ENCODE measurements around the gene DCAF15. TPM values are rescaled to one million over a fixed set of nuclear protein-coding genes. Genes with fewer than 3 reads are reported as not detected.
A peak's percentile ranks its signal among the peaks of the same experiment; 100 is the strongest.
"Not testable (repeated sequence)": the region's sequence is repeated elsewhere in the genome, so short reads cannot be mapped to it uniquely, and the experiment has no call there.

The DCAF15 gene, protein sequence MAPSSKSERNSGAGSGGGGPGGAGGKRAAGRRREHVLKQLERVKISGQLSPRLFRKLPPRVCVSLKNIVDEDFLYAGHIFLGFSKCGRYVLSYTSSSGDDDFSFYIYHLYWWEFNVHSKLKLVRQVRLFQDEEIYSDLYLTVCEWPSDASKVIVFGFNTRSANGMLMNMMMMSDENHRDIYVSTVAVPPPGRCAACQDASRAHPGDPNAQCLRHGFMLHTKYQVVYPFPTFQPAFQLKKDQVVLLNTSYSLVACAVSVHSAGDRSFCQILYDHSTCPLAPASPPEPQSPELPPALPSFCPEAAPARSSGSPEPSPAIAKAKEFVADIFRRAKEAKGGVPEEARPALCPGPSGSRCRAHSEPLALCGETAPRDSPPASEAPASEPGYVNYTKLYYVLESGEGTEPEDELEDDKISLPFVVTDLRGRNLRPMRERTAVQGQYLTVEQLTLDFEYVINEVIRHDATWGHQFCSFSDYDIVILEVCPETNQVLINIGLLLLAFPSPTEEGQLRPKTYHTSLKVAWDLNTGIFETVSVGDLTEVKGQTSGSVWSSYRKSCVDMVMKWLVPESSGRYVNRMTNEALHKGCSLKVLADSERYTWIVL
- 10 to 100 TPM; 18.8 to 21.0 TPM for total RNA-seq
- long read RNA-seq, donor 1, partial matches to known transcripts = 0 of 4 reads
- long read RNA-seq, donor 1, other reads (novel, unspliced or antisense) = 2 of 4 reads
- long read RNA-seq, donor 2, partial matches to known transcripts = 4 of 5 reads
- long read RNA-seq, donor 2, other reads (novel, unspliced or antisense) = 1 of 5 reads

GRCh38 chr19:13952154-13952930, at the start of gene DCAF15:
TSS of gene DCAF15 (plus strand) at chr19:13952509. CDS start at chr19:13952513, 4 bp downstream.
- intact Hi-C loops (cut with DNase I) = loop anchor here in 1 of 2 donors (1.0 kb wide), 2 partner anchors 22 to 34 kb away; no protein-coding TSS in a partner anchor
- peak; percentile 100 for DNase-seq (ENCODE audit: low spot score)

- intact Hi-C loops (cut with DNase I) = no loop called here
Measured at GRCh38 chr19:13902993-13903555, 49.2 kb upstream of the DCAF15 start.

GRCh38 chr19:13905634-13906520, 46.4 kb upstream of the DCAF15 start, which contains the start of the genes BRME1 and CC2D1A:
TSS of gene BRME1 (minus strand) at chr19:13906117. CDS start at chr19:13904892, 1,225 bp downstream.
TSS of gene CC2D1A (plus strand) at chr19:13906201. CDS start at chr19:13906442, 241 bp downstream.
- intact Hi-C loops (cut with DNase I) = no loop called here
- DNase-seq (ENCODE audit: low spot score) = peak; percentile 97

More at GRCh38 chr19:13902993-13903555, 49.2 kb upstream of the DCAF15 start:
- no peak for DNase-seq (ENCODE audit: low spot score)

DNA sequence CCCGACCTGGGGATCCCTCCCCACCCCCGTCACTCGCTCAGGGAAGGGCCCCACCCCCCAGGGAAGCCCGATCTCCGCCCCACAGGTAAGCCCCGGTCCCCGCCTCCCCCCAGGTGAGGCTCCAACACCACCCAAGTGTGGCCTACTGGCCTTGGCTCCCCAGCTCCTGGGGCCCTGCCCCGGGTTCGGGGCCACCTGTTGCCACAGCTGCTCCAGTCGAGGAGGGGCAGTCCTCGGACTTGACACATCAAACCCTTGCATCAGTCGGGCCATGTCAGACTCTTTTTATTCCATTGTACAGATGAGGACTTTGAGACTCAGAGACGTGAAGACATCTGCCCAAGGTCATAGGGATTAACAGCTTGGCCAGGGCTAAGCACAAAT, 45.8 kb upstream of the DCAF15 start:
- intact Hi-C loops (cut with DNase I) = no loop called here
- DNase-seq (ENCODE audit: low spot score) = no peak

DNA sequence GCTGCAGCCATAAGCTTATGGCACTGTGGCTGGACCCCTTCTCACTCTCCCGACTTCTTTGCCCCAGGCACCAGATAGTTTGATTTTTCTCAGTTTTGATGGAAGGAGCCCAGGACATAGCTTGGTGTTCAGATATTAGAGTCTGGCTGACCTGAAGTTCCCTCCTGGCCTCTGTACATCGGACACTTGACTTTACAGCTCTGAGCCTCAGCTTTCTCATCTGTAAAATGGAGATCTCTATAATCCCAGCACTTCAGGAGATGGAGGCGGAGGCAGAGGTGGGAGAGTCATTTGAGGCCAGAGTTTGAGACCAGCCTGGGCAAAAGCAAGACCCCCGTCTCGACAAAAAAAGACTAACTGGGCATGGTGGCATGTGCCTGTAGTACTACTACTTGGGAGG, 45.4 kb upstream of the DCAF15 start:
- intact Hi-C loops (cut with DNase I) = no loop called here
- no peak for DNase-seq (ENCODE audit: low spot score)

DNA sequence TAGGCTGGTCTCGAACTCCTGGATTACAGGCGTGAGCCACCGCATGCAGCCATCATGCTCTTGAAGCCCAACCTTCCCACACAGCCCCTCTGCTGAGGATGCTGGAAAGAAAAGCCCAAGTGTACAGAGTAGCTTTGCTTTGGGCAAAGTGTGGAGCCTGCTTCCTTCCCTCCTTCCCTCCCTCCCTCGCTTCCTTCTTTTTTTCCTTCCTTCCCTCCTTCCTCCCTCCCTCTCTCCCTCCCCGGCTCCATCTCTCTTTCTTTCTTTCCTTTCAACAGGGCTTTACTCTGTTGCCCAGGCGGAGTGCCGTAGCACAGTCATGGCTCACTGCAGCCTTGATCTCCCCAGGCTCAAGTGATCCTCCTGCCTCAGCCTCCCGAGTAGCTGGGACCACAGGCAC, 43.6 kb upstream of the DCAF15 start:
- intact Hi-C loops (cut with DNase I) = no loop called here
- no peak for DNase-seq (ENCODE audit: low spot score)

GRCh38 chr19:13909430-13909829, 42.9 kb upstream of the DCAF15 start:
- intact Hi-C loops (cut with DNase I) = no loop called here
- DNase-seq (ENCODE audit: low spot score) = no peak

DNA sequence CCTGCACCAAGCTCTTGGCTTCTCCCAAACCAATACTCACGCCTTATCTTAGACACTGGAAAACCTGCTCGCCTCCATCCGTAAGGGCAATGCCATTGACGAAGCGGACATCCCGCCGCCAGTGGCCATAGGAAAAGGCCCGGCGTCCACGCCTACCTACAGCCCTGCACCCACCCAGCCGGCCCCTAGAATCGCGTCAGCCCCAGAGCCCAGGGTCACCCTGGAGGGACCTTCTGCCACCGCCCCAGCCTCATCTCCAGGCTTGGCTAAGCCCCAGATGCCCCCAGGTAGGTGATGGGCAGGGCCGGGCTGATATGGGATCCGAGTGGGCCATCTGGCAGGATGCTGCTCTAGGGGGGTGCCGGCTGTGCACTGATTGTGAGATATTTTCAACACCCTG, 39.0 kb upstream of the DCAF15 start:
- intact Hi-C loops (cut with DNase I) = no loop called here
- DNase-seq (ENCODE audit: low spot score) = no peak

GRCh38 chr19:13914777-13915176, 37.5 kb upstream of the DCAF15 start:
- intact Hi-C loops (cut with DNase I) = no loop called here
- DNase-seq (ENCODE audit: low spot score) = no peak

DNA sequence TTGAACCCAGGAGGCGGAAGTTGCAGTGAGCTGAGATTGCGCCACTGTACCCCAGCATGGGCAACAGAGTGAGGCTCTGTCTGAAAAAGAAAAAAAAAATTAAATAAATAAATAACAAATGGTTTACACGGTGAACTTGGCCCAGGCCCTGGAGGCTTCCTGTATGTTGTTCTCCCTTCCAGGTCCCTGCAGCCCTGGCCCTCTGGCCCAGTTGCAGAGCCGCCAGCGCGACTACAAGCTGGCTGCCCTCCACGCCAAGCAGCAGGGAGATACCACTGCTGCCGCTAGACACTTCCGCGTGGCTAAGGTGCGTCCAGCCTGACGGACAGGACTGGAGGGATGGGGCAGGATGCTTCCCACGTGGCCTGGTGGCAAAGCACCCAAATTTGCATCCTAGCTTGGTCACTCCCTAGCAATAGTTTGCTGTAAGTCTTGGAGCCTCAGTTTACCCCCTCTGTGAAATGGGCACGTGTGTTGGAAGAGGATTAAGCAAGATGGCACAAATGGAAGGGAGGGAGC, 34.4 kb upstream of the DCAF15 start:
- intact Hi-C loops (cut with DNase I) = loop anchor here in 1 of 2 donors (1.0 kb wide), 1 partner anchor 34 kb away; the partner anchor contains the start of gene DCAF15
- no peak for DNase-seq (ENCODE audit: low spot score)

DNA sequence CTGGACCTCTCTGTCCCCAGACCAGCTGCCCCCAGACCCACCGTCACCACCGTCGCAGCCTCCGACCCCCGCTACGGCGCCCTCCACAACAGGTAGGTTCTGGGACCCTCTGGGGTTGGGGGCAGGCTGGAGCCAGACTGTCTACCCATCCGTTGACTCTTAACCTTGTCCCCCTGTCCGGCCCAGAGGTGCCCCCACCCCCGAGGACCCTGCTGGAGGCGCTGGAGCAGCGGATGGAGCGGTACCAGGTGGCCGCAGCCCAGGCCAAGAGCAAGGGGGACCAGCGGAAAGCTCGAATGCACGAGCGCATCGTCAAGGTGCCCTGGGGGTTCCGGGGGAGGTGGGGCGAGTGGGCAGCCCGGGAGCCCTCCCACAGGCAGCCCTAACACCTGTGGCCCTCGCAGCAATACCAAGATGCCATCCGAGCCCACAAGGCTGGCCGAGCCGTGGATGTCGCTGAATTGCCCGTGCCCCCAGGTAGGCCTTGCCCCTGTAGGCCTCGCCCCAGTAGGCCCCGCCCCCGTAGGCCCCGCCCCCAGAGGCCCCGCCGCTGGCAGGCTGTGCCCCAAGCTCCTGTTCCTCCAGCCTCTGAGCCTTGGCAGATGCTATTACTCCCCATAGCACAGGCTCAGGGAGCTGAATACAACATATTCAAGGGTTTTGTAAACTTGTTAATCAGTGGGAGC, 33.4 kb upstream of the DCAF15 start:
- no peak for DNase-seq (ENCODE audit: low spot score)
- intact Hi-C loops (cut with DNase I) = loop anchor here in 1 of 2 donors (1.0 kb wide), 1 partner anchor 33 kb away; the partner anchor contains the start of gene DCAF15

DNA sequence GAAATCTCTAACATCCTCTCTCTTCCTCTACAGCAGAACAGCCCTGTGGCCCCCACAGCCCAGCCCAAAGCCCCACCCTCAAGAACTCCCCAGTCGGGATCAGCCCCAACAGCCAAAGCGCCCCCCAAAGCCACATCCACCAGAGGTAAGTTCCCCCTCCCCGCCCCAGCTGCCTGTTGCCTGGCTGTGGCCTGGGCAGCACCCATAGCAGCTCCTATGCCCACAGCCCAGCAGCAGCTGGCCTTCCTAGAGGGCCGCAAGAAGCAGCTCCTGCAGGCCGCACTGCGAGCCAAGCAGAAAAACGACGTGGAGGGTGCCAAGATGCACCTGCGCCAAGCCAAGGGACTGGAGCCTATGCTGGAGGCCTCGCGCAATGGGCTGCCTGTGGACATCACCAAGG, 31.8 kb upstream of the DCAF15 start:
- intact Hi-C loops (cut with DNase I) = no loop called here
- no peak for DNase-seq (ENCODE audit: low spot score)

- no peak for DNase-seq (ENCODE audit: low spot score)
- intact Hi-C loops (cut with DNase I) = no loop called here
Measured at GRCh38 chr19:13920940-13921747, 31.2 kb upstream of the DCAF15 start.

- intact Hi-C loops (cut with DNase I); DNase-seq (ENCODE audit: low spot score): not testable (repeated sequence)
Measured at GRCh38 chr19:13922118-13922517, 30.2 kb upstream of the DCAF15 start.

GRCh38 chr19:13923194-13923987, 28.9 kb upstream of the DCAF15 start:
- intact Hi-C loops (cut with DNase I) = no loop called here

GRCh38 chr19:13926010-13926409, 26.3 kb upstream of the DCAF15 start:
- no peak for DNase-seq (ENCODE audit: low spot score)
- intact Hi-C loops (cut with DNase I) = no loop called here

More at GRCh38 chr19:13923194-13923987, 28.9 kb upstream of the DCAF15 start:
- DNase-seq (ENCODE audit: low spot score) = no peak

Data from posterior vena cava (tissue), 2 donors.